ENCODE results near the gene AK9. TPM values are rescaled to one million over a fixed set of nuclear protein-coding genes. Genes with fewer than 3 reads are reported as not detected.

Gene AK9
- total RNA-seq, 1 donor from 2014 or later: 4.8 TPM

DNA sequence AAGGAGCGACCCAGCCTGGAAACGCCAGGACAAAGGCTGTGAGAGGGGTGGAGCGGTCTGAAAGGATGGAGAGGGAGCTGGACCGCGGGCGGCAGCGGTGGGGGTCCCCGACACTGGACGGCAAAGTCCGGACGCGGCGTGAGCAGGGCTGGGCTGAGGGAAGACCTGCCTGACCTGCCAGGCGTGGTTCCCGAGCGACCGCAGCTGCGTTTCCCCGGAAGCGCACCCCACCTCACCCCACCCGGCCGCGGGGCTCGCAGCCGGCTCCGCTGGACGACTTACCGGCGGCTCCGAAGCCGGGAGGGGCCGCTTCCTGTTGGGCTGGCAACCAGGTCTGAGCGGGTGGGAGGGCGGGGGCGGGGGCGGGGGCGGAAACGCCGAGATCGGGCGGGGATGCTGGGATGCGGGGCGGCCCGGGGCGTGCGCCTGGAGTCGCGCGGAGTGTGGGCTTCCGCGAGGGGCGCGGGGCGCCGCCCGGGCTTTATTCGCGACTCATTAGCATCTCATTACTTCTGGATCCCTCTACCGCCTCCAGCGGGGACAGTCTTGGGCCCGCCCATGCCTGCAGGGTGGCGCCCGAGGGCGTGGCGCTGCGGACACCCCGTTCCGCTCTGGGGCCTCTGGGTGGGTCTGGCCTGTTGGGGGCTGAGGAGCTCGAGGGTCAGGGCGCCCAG, 235.4 kb downstream of the AK9 start, which contains the start of gene MICAL1:
MICAL1 (minus strand) TSS at position 336 of the 674 bp plus-strand sequence. CDS start 1,576 bp downstream, outside the sequence.
- Mint-ChIP-seq H3K27ac (ENCODE audit: unreplicated experiment) (peak within 1 kb of the TSS; percentile 98), H3K9me3 (no peaks in the 10 kb centered on the region), H3K4me1 (peaks cover 31% of the 10 kb centered on the region), H3K4me3 (peak within 1 kb of the TSS; percentile 95), H3K36me3 (ENCODE audit: low read depth) (no peaks in the 10 kb centered on the region), H3K27me3 (ENCODE audit: low read depth) (peaks cover 2% of the 10 kb centered on the region)
- TF ChIP-seq, protein P1, sequence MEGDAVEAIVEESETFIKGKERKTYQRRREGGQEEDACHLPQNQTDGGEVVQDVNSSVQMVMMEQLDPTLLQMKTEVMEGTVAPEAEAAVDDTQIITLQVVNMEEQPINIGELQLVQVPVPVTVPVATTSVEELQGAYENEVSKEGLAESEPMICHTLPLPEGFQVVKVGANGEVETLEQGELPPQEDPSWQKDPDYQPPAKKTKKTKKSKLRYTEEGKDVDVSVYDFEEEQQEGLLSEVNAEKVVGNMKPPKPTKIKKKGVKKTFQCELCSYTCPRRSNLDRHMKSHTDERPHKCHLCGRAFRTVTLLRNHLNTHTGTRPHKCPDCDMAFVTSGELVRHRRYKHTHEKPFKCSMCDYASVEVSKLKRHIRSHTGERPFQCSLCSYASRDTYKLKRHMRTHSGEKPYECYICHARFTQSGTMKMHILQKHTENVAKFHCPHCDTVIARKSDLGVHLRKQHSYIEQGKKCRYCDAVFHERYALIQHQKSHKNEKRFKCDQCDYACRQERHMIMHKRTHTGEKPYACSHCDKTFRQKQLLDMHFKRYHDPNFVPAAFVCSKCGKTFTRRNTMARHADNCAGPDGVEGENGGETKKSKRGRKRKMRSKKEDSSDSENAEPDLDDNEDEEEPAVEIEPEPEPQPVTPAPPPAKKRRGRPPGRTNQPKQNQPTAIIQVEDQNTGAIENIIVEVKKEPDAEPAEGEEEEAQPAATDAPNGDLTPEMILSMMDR (conservative IDR thresholded peaks at IDR 0.05): peak; percentile 38
- DNase-seq (ENCODE audit: low read depth, low spot score): peak; percentile 55

DNA sequence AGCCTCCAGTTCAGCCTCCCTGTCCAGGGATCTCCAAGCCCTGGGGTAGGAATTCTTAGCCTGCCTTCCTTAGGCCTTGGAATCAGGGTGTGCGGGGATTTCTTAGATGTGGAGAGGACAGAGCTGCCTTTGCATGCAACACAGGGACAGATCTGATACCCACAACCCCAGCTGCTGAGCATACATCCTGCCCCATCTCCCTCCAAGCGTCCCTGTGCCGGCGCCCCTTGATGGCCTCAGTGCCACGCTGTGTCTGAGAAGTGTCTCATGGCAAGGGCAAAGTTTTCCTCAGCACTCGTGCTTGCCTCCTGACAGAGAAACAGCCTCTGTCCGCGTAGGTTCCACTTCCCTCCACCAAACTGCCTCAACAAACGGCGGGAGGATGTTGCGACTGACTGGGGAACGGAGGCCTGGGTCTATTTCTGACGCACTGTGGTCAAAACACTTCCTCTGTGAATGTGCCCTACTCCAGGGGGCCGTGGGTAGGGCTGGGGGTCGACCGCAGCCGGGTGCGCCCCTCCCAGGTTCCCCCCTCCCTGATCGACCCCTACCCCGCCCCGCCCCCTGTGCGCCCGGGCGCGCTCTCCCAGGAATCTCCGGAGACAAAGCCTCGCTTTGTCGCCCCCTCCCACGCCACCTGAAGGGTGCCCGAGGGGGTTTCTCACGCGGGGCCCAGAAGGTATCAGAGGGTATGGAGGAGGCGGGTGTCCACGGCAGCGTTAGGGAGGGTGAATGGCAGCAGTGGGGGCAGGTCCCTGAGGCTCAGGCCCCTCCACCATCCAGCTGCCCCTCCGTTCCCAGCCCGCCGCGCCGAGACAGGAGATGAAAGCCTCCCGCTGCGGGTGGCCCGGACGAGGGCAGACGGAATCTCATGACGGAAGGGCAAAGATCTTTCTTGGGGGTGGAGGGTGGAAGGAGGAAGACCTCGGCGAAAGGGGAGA, 236.2 kb downstream of the AK9 start:
- H3K4me1 Mint-ChIP-seq: peaks cover 31% of the 10 kb centered on the region
- peak overlapping the region; percentile 98 for H3K27ac Mint-ChIP-seq (ENCODE audit: unreplicated experiment)
- H3K27me3 Mint-ChIP-seq (ENCODE audit: low read depth): peaks cover 2% of the 10 kb centered on the region
- peak; percentile 46 for DNase-seq (ENCODE audit: low read depth, low spot score)
- no peaks in the 10 kb centered on the region for H3K36me3 Mint-ChIP-seq (ENCODE audit: low read depth)
- TF ChIP-seq, protein P1 (conservative IDR thresholded peaks at IDR 0.05): no peak
- no peaks in the 10 kb centered on the region for H3K9me3 Mint-ChIP-seq
- H3K4me3 Mint-ChIP-seq: peak overlapping the region; percentile 95

- H3K4me1 Mint-ChIP-seq: peaks cover 27% of the 10 kb centered on the region
- H3K36me3 Mint-ChIP-seq (ENCODE audit: low read depth): no peaks in the 10 kb centered on the region
- TF ChIP-seq, protein P1 (conservative IDR thresholded peaks at IDR 0.05): no peak
- DNase-seq (ENCODE audit: low read depth, low spot score): no peak
- H3K9me3 Mint-ChIP-seq: no peaks in the 10 kb centered on the region
- H3K27ac Mint-ChIP-seq (ENCODE audit: unreplicated experiment): peak overlapping the region; percentile 43
- H3K4me3 Mint-ChIP-seq: peak overlapping the region; percentile 82
- H3K27me3 Mint-ChIP-seq (ENCODE audit: low read depth): peaks cover 2% of the 10 kb centered on the region
Measured at GRCh38 chr6:109453594-109454495, 237.2 kb downstream of the AK9 start.

GRCh38 chr6:109453156-109453555, 237.8 kb downstream of the AK9 start:
- H3K27ac Mint-ChIP-seq (ENCODE audit: unreplicated experiment): no peak overlapping the region
- peaks cover 2% of the 10 kb centered on the region for H3K27me3 Mint-ChIP-seq (ENCODE audit: low read depth)

More at GRCh38 chr6:109453156-109453555, 237.8 kb downstream of the AK9 start:
- no peaks in the 10 kb centered on the region for H3K9me3 Mint-ChIP-seq
- H3K36me3 Mint-ChIP-seq (ENCODE audit: low read depth): no peaks in the 10 kb centered on the region
- TF ChIP-seq, protein P1 (conservative IDR thresholded peaks at IDR 0.05): no peak
- peak overlapping the region; percentile 71 for H3K4me3 Mint-ChIP-seq
- H3K4me1 Mint-ChIP-seq: peaks cover 25% of the 10 kb centered on the region
- DNase-seq (ENCODE audit: low read depth, low spot score): no peak

Measured in neural crest cell (in vitro differentiated cells).